Lung (tissue), 12 donors: ENCODE data around the gene SACS. TPM values are rescaled to one million over a fixed set of nuclear protein-coding genes. Genes with fewer than 3 reads are reported as not detected.

Experiments
- ATAC-seq: fragments of 200-7000 bp; cut with Tn5 transposase; one replicate; pipeline ENCODE4 v1.9.1; 2020; ENCODE audit warnings: moderate number of reproducible peaks; ENCODE audit not compliant: insufficient read depth, low FRiP score
- DNase-seq, 3 donors: peaks; one replicate each; pipeline ENCODE4 v3.0.0-alpha.2; 2013 to 2017
- H3K27ac ChIP-seq, 2 donors: one replicate each; pipeline ENCODE4 v1.5.1; 2013; ENCODE audit warnings: mild to moderate bottlenecking in 2 of 2, moderate library complexity in 2 of 2, control low read depth in 1 of 2, inconsistent platforms in 1 of 2, low read depth in 1 of 2, low read length in 1 of 2
- H3K27me3 ChIP-seq, 3 donors: one replicate each; pipeline ENCODE4 v1.5.1; 2013; ENCODE audit warnings: low read length in 2 of 3; ENCODE audit not compliant: control insufficient read depth in 3 of 3, insufficient read depth in 3 of 3
- H3K36me3 ChIP-seq, 4 donors: one replicate each; pipeline ENCODE4 v1.5.1; 2013; ENCODE audit warnings: low read length in 4 of 4, mild to moderate bottlenecking in 1 of 4, moderate library complexity in 1 of 4; ENCODE audit not compliant: control insufficient read depth in 4 of 4, insufficient read depth in 4 of 4
- H3K4me1 ChIP-seq, 5 donors: one replicate each; pipeline ENCODE4 v1.5.1; 2013; ENCODE audit warnings: low read length in 5 of 5, mild to moderate bottlenecking in 2 of 5, moderate library complexity in 1 of 5; ENCODE audit not compliant: control insufficient read depth in 5 of 5, insufficient read depth in 5 of 5
- H3K4me3 ChIP-seq: one replicate; pipeline ENCODE4 v1.5.1; 2013; ENCODE audit warnings: mild to moderate bottlenecking, control low read depth, moderate library complexity
- H3K9ac ChIP-seq, 2 donors: one replicate each; pipeline ENCODE4 v1.5.1; 2013; ENCODE audit warnings: low read length in 2 of 2, control low read depth in 1 of 2; ENCODE audit not compliant: insufficient read depth in 1 of 2
- H3K9me3 ChIP-seq, 4 donors: one replicate each; pipeline ENCODE4 v1.5.1; 2013; ENCODE audit warnings: low read length in 3 of 4, mild to moderate bottlenecking in 1 of 4, moderate library complexity in 1 of 4; ENCODE audit not compliant: control insufficient read depth in 4 of 4, insufficient read depth in 3 of 4
- WGBS, 2 donors: extraction: QIAGEN DNeasy Blood & Tissue Kit; methylation state at CpG; one replicate each; pipeline ENCODE4 v1.1.7; 2013; 5-methylcytosine and 5-hydroxymethylcytosine counted together
- polyA plus RNA-seq, 2 donors: library from polyadenylated mRNA; stranded (reverse); fragments of 200-250 nt; gene quantifications; one replicate each; pipeline ENCODE4 v1.2.1, GENCODE V29; 2013
- total RNA-seq, 2 donors: library from RNA; depleted of rRNA in 1 of 2; stranded (reverse); fragments of >200 nt in 1 of 2; gene quantifications; one replicate each; pipeline ENCODE4 v1.2.1, GENCODE V29; 2014 to 2021
- TF ChIP-seq, protein P1 (sequence below): IDR thresholded peaks from 2 replicates; pipeline ENCODE4 v1.5.1; 2012; ENCODE audit warnings: mild to moderate bottlenecking; ENCODE audit errors: control extremely low read depth, extremely low read depth
- donor health status: control.
- donor health status: control.
- donor health status: Bipolar disorder and iron deficiency.
- donor health status: healthy.
- donor health status: DM: yes; HTN: yes; CAD: no.

SACS gene
- total and polyA plus RNA-seq, 4 donors, result 2.5 to 21.7 (median 7.0) TPM

DNA sequence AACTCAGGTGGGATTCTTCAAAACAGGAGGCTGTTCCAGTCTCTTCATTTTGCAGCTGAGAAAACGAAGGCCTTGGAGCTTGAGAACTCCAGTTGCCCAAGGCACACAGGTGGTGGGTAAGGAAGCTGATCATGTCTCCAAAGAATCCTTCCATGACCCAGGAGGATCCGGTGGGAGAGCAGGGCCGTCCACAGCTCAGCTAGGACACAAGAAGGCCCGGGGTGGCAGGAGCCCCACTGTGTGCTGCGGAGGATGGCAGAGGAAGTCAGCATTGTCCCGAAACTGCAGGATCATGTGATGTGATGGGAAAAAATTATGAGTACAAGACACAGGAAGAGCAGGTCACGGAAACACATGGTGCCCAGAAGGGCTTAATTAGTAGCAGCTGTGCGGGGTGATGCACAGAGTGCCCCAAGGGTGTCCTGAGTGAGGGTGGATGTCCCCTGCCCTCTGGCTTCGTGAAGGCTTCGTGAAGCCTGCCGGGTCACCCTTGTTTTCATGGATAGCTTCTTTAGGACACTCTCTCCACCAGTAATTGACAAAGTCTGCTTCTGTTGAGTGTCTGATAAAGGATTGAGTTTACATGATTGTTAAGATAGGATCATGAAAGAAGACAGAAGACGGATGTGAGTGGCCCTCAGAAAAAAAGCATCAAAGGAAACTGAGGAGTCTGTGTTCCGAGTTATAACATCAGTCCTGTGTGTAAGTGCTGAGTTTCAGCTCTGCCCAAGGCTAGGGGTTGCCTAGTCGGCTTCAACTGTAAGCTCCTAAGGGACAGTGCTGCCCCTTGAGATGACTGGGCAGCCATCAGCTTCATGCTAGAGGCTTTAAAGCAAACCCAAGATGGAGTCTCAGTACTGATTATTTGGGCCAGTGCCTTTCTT, 33.8 kb upstream of the SACS start:
- H3K4me3 ChIP-seq, result no peak overlapping the region
- H3K27me3 ChIP-seq, result no peaks in the 10 kb centered on the region
- TF ChIP-seq, protein P1, sequence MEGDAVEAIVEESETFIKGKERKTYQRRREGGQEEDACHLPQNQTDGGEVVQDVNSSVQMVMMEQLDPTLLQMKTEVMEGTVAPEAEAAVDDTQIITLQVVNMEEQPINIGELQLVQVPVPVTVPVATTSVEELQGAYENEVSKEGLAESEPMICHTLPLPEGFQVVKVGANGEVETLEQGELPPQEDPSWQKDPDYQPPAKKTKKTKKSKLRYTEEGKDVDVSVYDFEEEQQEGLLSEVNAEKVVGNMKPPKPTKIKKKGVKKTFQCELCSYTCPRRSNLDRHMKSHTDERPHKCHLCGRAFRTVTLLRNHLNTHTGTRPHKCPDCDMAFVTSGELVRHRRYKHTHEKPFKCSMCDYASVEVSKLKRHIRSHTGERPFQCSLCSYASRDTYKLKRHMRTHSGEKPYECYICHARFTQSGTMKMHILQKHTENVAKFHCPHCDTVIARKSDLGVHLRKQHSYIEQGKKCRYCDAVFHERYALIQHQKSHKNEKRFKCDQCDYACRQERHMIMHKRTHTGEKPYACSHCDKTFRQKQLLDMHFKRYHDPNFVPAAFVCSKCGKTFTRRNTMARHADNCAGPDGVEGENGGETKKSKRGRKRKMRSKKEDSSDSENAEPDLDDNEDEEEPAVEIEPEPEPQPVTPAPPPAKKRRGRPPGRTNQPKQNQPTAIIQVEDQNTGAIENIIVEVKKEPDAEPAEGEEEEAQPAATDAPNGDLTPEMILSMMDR, result no peak
- H3K9me3 ChIP-seq, result peaks cover 0 to 2% (median 0%) of the 10 kb centered on the region in 4 donors
- WGBS, 2 donors, result 62% methylated on average over 14 of the region's 14 CpGs
- H3K9ac ChIP-seq, result no peak overlapping the region
- H3K36me3 ChIP-seq, result no peaks in the 10 kb centered on the region
- peak overlapping the region in 1 of 2 donors; percentile 17 for H3K27ac ChIP-seq
- no peak for DNase-seq
- H3K4me1 ChIP-seq, result peaks cover 0 to 45% (median 10%) of the 10 kb centered on the region in 5 donors
- no peak for ATAC-seq

DNA sequence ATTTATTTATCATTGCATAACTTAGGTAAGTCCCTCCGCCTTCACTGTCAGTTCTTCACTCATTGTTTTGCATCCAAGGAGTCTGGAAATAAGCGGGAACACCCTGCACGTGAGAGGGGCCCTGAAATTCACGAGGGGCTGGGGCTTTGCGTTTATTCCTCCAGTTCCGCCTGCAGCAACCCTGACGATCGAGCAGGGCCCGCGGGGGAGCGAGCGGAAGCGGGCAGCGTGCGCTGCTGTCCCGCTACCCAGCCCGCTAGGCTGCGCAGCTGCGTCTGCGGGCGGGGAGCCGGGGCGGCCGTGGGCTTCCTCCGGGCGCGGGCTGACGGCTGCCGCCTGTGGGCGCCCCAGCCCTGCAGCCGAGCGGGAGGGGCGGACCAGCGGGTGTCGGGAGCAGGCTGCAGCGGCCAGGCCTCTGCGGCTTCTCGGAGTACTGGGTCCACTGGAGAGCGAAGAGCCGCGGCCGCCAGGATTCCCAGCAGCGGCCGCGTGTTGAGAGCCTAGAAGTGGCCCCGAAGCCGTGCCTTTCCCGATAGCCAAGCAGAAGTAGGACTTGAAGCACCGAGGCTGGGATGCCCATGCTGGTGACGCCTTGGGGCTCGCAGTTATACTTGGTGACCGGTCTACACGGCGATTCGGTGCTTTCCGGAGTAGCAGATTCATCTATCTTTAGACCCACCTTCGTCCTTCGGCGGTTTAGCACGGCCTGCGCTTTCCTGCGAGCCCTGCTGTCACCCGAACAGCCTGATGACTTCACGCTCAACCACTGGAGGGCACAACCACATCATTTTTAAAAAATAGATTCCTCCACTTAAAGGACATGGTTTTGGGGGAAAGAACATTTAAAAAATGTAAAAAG, 32.9 kb upstream of the SACS start:
- peaks cover 0 to 2% (median 0%) of the 10 kb centered on the region in 4 donors for H3K9me3 ChIP-seq
- H3K4me1 ChIP-seq, result peaks cover 0 to 42% (median 10%) of the 10 kb centered on the region in 5 donors
- DNase-seq (peak; percentile 86 to 94 (median 93)), ATAC-seq (peak; percentile 91)
- TF ChIP-seq, protein P1, result peak; percentile 44
- peak overlapping the region; percentile 18 to 90 for H3K9ac ChIP-seq
- 1 to 2% methylated on average over 62 to 64 of the region's 64 CpGs for whole genome bisulfite sequencing, 2 donors
- peak overlapping the region; percentile 38 for H3K4me3 ChIP-seq
- H3K27ac ChIP-seq, result peak overlapping the region; percentile 71 to 83
- H3K27me3 ChIP-seq, result no peaks in the 10 kb centered on the region
- H3K36me3 ChIP-seq, result no peaks in the 10 kb centered on the region

DNA sequence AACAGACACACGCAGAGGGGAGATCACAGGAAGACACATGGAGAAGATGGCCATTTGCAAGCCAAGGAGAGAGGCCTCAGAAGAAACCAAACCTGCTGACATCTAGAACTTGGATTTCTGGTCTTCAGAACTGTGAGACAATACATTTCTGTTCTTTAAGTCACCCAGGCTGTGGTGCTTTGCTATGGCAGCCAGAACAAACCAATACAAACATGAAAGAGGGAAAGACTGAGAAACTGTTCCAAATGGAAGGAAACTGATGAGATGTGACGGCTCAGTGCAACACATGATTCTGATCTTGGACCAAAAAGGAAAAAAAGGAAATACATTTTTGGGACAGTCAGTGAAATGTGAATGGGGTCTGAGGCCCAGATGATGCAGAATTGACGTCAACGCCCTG, 30.2 kb upstream of the SACS start:
- H3K4me1 ChIP-seq, result peaks cover 0 to 22% (median 6%) of the 10 kb centered on the region in 5 donors
- DNase-seq, result no peak
- H3K9me3 ChIP-seq, result peaks cover 0 to under 1% (median 0%) of the 10 kb centered on the region in 4 donors
- H3K27ac ChIP-seq, result no peak overlapping the region
- no peak for ATAC-seq
- no peaks in the 10 kb centered on the region for H3K27me3 ChIP-seq
- WGBS, 2 donors, result 79 to 90% methylated on average over 4 of the region's 4 CpGs
- H3K9ac ChIP-seq, result no peak overlapping the region
- H3K36me3 ChIP-seq, result no peaks in the 10 kb centered on the region
- TF ChIP-seq, protein P1, result no peak
- no peak overlapping the region for H3K4me3 ChIP-seq
